ENCODE measurements around the gene RIMBP2.

RIMBP2 gene

GRCh38 chr12:130521375-130522124 lies 194.5 kb downstream of the RIMBP2 start:
- Histone ChIP-seq H3F3A (ENCODE audit: insufficient read depth, low read length) (no peaks in the 10 kb centered on the region), H3K4me3 (ENCODE audit: low read length) (no peak overlapping the region), H3K36me3 (replicated peaks; ENCODE audit: insufficient read depth, low read length) (no peaks in the 10 kb centered on the region), H3K4me1 (ENCODE audit: low read length) (no peaks in the 10 kb centered on the region), H3K9ac (ENCODE audit: low read length) (no peak overlapping the region), H3K79me2 (ENCODE audit: low read length) (no peaks in the 10 kb centered on the region), H3K27me3 (replicated peaks; ENCODE audit: insufficient read depth, low read length) (no peaks in the 10 kb centered on the region), H2AFZ (ENCODE audit: low read length) (no peak overlapping the region), H3K9me2 (replicated peaks; ENCODE audit: insufficient read depth, low read length) (no peaks in the 10 kb centered on the region), H3K27ac (ENCODE audit: low read length) (no peak overlapping the region), H3K9me3 (replicated peaks; ENCODE audit: insufficient read depth, low read length) (no peaks in the 10 kb centered on the region), H4K20me1 (ENCODE audit: insufficient read depth, low read length) (no peaks in the 10 kb centered on the region), H3K4me2 (ENCODE audit: low read depth, low read length) (no peak overlapping the region)
- DNase-seq, result no peak
- no peak for TF ChIP-seq EZH2 (optimal IDR thresholded peaks at IDR 0.05; ENCODE audit: low read depth, low read length)
- TF ChIP-seq CTCF (IDR thresholded peaks at IDR 0.05; ENCODE audit: low read length), result no peak
- no peak for TF ChIP-seq EZH2phosphoT487 (IDR thresholded peaks at IDR 0.05; ENCODE audit: low read length)

- no peak for DNase-seq
- H3K27ac ChIP-seq (ENCODE audit: low read length), result no peak overlapping the region
- H3K4me2 ChIP-seq (ENCODE audit: low read depth, low read length), result no peak overlapping the region
Measured at GRCh38 chr12:130520784-130521183, 195.3 kb downstream of the RIMBP2 start.

GRCh38 chr12:130517588-130517987 lies 198.5 kb downstream of the RIMBP2 start:
- Histone ChIP-seq H3K9me2 (replicated peaks; ENCODE audit: insufficient read depth, low read length) (no peaks in the 10 kb centered on the region), H2AFZ (ENCODE audit: low read length) (no peak overlapping the region), H3K27me3 (replicated peaks; ENCODE audit: insufficient read depth, low read length) (no peaks in the 10 kb centered on the region), H3K4me1 (ENCODE audit: low read length) (no peaks in the 10 kb centered on the region), H3F3A (ENCODE audit: insufficient read depth, low read length) (no peaks in the 10 kb centered on the region), H3K27ac (ENCODE audit: low read length) (no peak overlapping the region), H3K79me2 (ENCODE audit: low read length) (no peaks in the 10 kb centered on the region), H3K9me3 (replicated peaks; ENCODE audit: insufficient read depth, low read length) (no peaks in the 10 kb centered on the region), H3K4me3 (ENCODE audit: low read length) (no peak overlapping the region), H3K36me3 (replicated peaks; ENCODE audit: insufficient read depth, low read length) (no peaks in the 10 kb centered on the region), H3K4me2 (ENCODE audit: low read depth, low read length) (no peak overlapping the region), H4K20me1 (ENCODE audit: insufficient read depth, low read length) (no peaks in the 10 kb centered on the region), H3K9ac (ENCODE audit: low read length) (no peak overlapping the region)
- no peak for TF ChIP-seq EZH2 (optimal IDR thresholded peaks at IDR 0.05; ENCODE audit: low read depth, low read length)
- TF ChIP-seq EZH2phosphoT487 (IDR thresholded peaks at IDR 0.05; ENCODE audit: low read length), result no peak
- no peak for TF ChIP-seq CTCF (IDR thresholded peaks at IDR 0.05; ENCODE audit: low read length)
- no peak for DNase-seq

More at GRCh38 chr12:130520784-130521183, 195.3 kb downstream of the RIMBP2 start:
- H3K27me3 ChIP-seq (replicated peaks; ENCODE audit: insufficient read depth, low read length), result no peaks in the 10 kb centered on the region
- no peak overlapping the region for H2AFZ ChIP-seq (ENCODE audit: low read length)
- no peaks in the 10 kb centered on the region for H3K9me3 ChIP-seq (replicated peaks; ENCODE audit: insufficient read depth, low read length)
- H3K79me2 ChIP-seq (ENCODE audit: low read length), result no peaks in the 10 kb centered on the region
- H3F3A ChIP-seq (ENCODE audit: insufficient read depth, low read length), result no peaks in the 10 kb centered on the region
- no peaks in the 10 kb centered on the region for H3K9me2 ChIP-seq (replicated peaks; ENCODE audit: insufficient read depth, low read length)
- H4K20me1 ChIP-seq (ENCODE audit: insufficient read depth, low read length), result no peaks in the 10 kb centered on the region
- no peaks in the 10 kb centered on the region for H3K36me3 ChIP-seq (replicated peaks; ENCODE audit: insufficient read depth, low read length)
- TF ChIP-seq CTCF (IDR thresholded peaks at IDR 0.05; ENCODE audit: low read length) (no peak), EZH2phosphoT487 (IDR thresholded peaks at IDR 0.05; ENCODE audit: low read length) (no peak), EZH2 (optimal IDR thresholded peaks at IDR 0.05; ENCODE audit: low read depth, low read length) (no peak)
- H3K4me3 ChIP-seq (ENCODE audit: low read length), result no peak overlapping the region
- H3K4me1 ChIP-seq (ENCODE audit: low read length), result no peaks in the 10 kb centered on the region
- H3K9ac ChIP-seq (ENCODE audit: low read length), result no peak overlapping the region
